Measurements from ENCODE around the gene C1orf21.

DNA sequence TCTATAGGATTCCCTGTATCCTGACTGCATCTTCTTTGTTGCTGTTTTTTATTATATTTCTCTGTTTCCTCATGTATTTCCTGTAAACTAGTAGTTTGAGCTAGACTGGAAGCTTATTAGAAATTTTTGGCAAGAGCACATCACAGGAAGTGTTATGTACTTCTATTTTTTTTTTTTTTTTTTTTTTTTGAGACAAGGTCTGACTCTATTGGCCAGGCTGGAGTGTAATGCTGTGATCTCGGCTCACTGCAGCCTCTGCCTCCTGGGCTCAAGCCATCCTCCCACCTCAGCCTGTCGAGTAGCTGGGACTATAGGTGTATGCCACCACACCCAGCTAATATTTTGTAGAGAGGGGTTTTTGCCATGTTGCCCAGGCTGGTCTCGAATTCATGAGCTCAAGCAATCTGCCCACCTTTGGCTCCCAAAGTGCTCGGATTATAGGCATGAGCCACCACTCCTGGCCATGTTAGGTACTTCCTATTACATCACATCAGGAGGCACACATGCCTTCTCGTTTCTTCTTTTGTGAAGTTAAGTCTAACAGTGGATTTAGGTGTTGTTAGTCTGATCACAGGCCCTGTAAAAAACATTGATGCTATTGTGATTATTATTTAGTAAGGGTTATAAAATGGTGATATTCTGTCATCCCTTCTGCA, 12.5 kb downstream of the C1orf21 start:
- TF ChIP-seq, protein P1, sequence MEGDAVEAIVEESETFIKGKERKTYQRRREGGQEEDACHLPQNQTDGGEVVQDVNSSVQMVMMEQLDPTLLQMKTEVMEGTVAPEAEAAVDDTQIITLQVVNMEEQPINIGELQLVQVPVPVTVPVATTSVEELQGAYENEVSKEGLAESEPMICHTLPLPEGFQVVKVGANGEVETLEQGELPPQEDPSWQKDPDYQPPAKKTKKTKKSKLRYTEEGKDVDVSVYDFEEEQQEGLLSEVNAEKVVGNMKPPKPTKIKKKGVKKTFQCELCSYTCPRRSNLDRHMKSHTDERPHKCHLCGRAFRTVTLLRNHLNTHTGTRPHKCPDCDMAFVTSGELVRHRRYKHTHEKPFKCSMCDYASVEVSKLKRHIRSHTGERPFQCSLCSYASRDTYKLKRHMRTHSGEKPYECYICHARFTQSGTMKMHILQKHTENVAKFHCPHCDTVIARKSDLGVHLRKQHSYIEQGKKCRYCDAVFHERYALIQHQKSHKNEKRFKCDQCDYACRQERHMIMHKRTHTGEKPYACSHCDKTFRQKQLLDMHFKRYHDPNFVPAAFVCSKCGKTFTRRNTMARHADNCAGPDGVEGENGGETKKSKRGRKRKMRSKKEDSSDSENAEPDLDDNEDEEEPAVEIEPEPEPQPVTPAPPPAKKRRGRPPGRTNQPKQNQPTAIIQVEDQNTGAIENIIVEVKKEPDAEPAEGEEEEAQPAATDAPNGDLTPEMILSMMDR (IDR thresholded peaks at IDR 0.05 in 8 of 11, conservative IDR thresholded peaks at IDR 0.05 in 3 of 11): no peak
- TF ChIP-seq POLR2AphosphoS5 (IDR thresholded peaks at IDR 0.05): no peak
